GM23338 (cell line): ENCODE results near the gene IGF2BP3.

ENCODE experiments used
- CREB1 ChIP-seq: fragments of 250-450 bp; sonication (Bioruptor Pico); IDR thresholded peaks from 2 replicates; pipeline ENCODE4 v1.5.0; 2020; ENCODE audit warnings: low read depth, mild to moderate bottlenecking, moderate library complexity
- CTCF ChIP-seq, 2 experiments: fragments of 200-600 bp in 1 of 2; sonication (generic) in 1 of 2; conservative IDR thresholded peaks; 2 replicates each; pipeline versions ENCODE4 v1.5.1 to v1.6.1; 2016 to 2017; ENCODE audit warnings: antibody characterized with exemption in 2 of 2, low read depth in 2 of 2, mild to moderate bottlenecking in 2 of 2, moderate library complexity in 1 of 2
- ETS1 ChIP-seq: IDR thresholded peaks from 2 replicates; pipeline ENCODE4 v1.6.1; 2016; ENCODE audit warnings: antibody characterized with exemption
- EZH2 ChIP-seq: fragments of 200-600 bp; sonication (generic); IDR thresholded peaks from one replicate; pipeline ENCODE4 v1.8.0; 2017; ENCODE audit warnings: antibody characterized with exemption, mild to moderate bottlenecking, low read depth; ENCODE audit not compliant: unreplicated experiment
- EZH2phosphoT487 ChIP-seq: fragments of 200-600 bp; sonication (generic); IDR thresholded peaks from one replicate; pipeline ENCODE4 v1.8.1; 2018; ENCODE audit warnings: antibody characterized with exemption; ENCODE audit not compliant: unreplicated experiment
- JUNB ChIP-seq: IDR thresholded peaks from one replicate; pipeline ENCODE4 v1.6.1; 2016; ENCODE audit warnings: antibody characterized with exemption; ENCODE audit not compliant: unreplicated experiment
- NANOG ChIP-seq: IDR thresholded peaks from 2 replicates; pipeline ENCODE4 v1.6.1; 2016; ENCODE audit warnings: antibody characterized with exemption, borderline replicate concordance
- POLR2AphosphoS5 ChIP-seq: IDR thresholded peaks from 2 replicates; pipeline ENCODE4 v1.6.1; 2016; ENCODE audit warnings: antibody characterized with exemption, low read depth
- REST ChIP-seq: IDR thresholded peaks from one replicate; pipeline ENCODE4 v1.6.1; 2018; ENCODE audit warnings: antibody characterized with exemption; ENCODE audit not compliant: unreplicated experiment
- STAT1 ChIP-seq: IDR thresholded peaks from one replicate; pipeline ENCODE4 v1.6.1; 2016; ENCODE audit warnings: antibody characterized with exemption; ENCODE audit not compliant: unreplicated experiment
- ZNF114 ChIP-seq: fragments of 250-450 bp; sonication (Bioruptor Pico); IDR thresholded peaks from 2 replicates; pipeline ENCODE4 v1.5.0; 2020; ENCODE audit warnings: mild to moderate bottlenecking, moderate library complexity
- ZNF331 ChIP-seq: fragments of 250-450 bp; sonication (Bioruptor Pico); IDR thresholded peaks from 2 replicates; pipeline ENCODE4 v1.5.0; 2020; ENCODE audit warnings: low read depth, mild to moderate bottlenecking, moderate library complexity

- TF ChIP-seq CTCF (conservative IDR thresholded peaks at IDR 0.05; ENCODE audit: low read depth in 2 of 2) (no peak), EZH2phosphoT487 (no peak), POLR2AphosphoS5 (no peak), STAT1 (no peak), NANOG (no peak), EZH2 (no peak), CREB1 (CRISPR knock-in tag) (no peak), ZNF331 (CRISPR knock-in tag) (no peak), REST (no peak), ETS1 (no peak), ZNF114 (CRISPR knock-in tag) (no peak), JUNB (no peak)
Observed at GRCh38 chr7:23267357-23267756, 202.9 kb downstream of the IGF2BP3 start.
